Tibial artery (tissue), 4 donors: ENCODE data around the gene ATXN10.
A peak's percentile ranks its signal among the peaks of the same experiment; 100 is the strongest.

Experiments used
- DNase-seq, 2 donors: peaks; one replicate each; pipeline ENCODE4 v3.0.0-alpha.2; 2019
- H3K27ac ChIP-seq, 2 donors: fragments of 200-600 bp; sonication (generic) in 1 of 2; 1 replicate in 1 of 2; 2 replicates in 1 of 2; pipeline ENCODE4 v1.5.1; 2018 to 2019; ENCODE audit warnings: mild to moderate bottlenecking in 1 of 2
- H3K27me3 ChIP-seq, 2 donors: fragments of 200-600 bp; sonication (generic) in 1 of 2; one replicate each; pipeline versions ENCODE4 v1.5.1 to v1.6.0; 2016 to 2019
- H3K36me3 ChIP-seq, 3 donors: fragments of 200-600 bp; sonication (generic) in 2 of 3; one replicate each; pipeline ENCODE4 v1.5.1; 2016 to 2019; ENCODE audit warnings: mild to moderate bottlenecking in 2 of 3
- H3K4me1 ChIP-seq, 4 donors: fragments of 200-600 bp; sonication (generic) in 2 of 4; 1 replicate in 3 of 4; 2 replicates in 1 of 4; pipeline ENCODE4 v1.5.1; 2016 to 2019
- H3K4me3 ChIP-seq, 2 donors: fragments of 200-600 bp; sonication (generic) in 1 of 2; 1 replicate in 1 of 2; 2 replicates in 1 of 2; pipeline ENCODE4 v1.5.1; 2018 to 2019; ENCODE audit warnings: mild to moderate bottlenecking in 2 of 2
- H3K9me3 ChIP-seq, 3 donors: fragments of 200-600 bp; sonication (generic) in 1 of 3; one replicate each; pipeline ENCODE4 v1.5.1; 2016 to 2019
- intact Hi-C: fragments of 100-400 bp; cut with DNase I; formaldehyde crosslinking; loops from one replicate; pipeline ENCODE4 v1.15.0; 2023; ENCODE audit warnings: low total_unique reads
- TF ChIP-seq, protein P1 (sequence below), 2 experiments: fragments of 200-600 bp in 1 of 2; fragments of 450-650 bp in 1 of 2; IDR thresholded peaks; one replicate each; pipeline ENCODE4 v1.5.1; 2017 to 2019; ENCODE audit warnings: antibody characterized with exemption in 2 of 2, mild to moderate bottlenecking in 1 of 2, moderate library complexity in 1 of 2

The ATXN10 gene

DNA sequence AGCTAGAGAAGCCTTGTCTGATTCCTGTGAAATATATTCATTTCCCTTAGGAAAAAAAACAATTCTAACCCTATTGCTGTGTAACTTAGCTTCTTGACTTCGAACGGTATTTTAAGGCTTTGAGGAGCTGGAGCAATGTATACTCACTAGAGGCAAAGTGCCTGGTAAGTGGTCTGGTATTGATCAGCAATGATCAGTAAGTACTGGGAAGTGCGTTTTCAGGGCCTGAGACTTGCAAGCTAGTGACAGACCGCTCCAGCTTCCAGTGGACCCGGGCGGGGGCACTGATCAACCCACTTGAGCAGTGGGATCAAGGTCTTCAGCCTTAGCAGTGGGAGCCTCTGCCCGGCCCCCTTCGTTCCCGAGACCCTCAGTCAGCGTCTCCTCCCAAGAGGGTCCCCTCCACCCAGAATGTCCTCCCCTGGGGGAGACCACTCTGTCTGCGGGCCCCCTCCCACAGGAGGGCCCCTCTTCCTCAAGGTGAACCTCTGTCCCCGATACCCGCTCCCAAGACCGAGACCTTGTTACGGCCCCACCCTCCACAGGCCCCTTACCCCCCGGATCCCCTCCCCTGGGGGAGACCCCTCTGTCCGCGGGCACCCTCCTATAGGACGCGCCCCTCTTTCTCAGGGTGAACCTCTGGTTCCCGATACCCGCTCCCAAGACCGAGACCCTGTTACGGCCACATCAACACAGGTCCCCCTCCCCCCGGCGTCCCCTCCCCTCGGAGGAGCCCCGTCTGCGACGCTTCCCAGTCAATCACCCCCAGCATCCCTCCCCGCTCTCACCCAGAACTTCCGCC lies 452 bp upstream of the ATXN10 start:
- peaks cover 0 to 42% (median 25%) of the 10 kb centered on the region in 4 donors for H3K4me1 ChIP-seq
- H3K4me3 ChIP-seq: peak overlapping the region; percentile 80
- intact Hi-C loops: no loop called here
- peaks cover 0 to 6% (median 0%) of the 10 kb centered on the region in 3 donors for H3K9me3 ChIP-seq
- TF ChIP-seq, protein P1, sequence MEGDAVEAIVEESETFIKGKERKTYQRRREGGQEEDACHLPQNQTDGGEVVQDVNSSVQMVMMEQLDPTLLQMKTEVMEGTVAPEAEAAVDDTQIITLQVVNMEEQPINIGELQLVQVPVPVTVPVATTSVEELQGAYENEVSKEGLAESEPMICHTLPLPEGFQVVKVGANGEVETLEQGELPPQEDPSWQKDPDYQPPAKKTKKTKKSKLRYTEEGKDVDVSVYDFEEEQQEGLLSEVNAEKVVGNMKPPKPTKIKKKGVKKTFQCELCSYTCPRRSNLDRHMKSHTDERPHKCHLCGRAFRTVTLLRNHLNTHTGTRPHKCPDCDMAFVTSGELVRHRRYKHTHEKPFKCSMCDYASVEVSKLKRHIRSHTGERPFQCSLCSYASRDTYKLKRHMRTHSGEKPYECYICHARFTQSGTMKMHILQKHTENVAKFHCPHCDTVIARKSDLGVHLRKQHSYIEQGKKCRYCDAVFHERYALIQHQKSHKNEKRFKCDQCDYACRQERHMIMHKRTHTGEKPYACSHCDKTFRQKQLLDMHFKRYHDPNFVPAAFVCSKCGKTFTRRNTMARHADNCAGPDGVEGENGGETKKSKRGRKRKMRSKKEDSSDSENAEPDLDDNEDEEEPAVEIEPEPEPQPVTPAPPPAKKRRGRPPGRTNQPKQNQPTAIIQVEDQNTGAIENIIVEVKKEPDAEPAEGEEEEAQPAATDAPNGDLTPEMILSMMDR (IDR thresholded peaks at IDR 0.05): no peak
- no peaks in the 10 kb centered on the region for H3K36me3 ChIP-seq
- H3K27me3 ChIP-seq: no peaks in the 10 kb centered on the region
- DNase-seq: no peak
- H3K27ac ChIP-seq: peak overlapping the region; percentile 81 to 87

DNA sequence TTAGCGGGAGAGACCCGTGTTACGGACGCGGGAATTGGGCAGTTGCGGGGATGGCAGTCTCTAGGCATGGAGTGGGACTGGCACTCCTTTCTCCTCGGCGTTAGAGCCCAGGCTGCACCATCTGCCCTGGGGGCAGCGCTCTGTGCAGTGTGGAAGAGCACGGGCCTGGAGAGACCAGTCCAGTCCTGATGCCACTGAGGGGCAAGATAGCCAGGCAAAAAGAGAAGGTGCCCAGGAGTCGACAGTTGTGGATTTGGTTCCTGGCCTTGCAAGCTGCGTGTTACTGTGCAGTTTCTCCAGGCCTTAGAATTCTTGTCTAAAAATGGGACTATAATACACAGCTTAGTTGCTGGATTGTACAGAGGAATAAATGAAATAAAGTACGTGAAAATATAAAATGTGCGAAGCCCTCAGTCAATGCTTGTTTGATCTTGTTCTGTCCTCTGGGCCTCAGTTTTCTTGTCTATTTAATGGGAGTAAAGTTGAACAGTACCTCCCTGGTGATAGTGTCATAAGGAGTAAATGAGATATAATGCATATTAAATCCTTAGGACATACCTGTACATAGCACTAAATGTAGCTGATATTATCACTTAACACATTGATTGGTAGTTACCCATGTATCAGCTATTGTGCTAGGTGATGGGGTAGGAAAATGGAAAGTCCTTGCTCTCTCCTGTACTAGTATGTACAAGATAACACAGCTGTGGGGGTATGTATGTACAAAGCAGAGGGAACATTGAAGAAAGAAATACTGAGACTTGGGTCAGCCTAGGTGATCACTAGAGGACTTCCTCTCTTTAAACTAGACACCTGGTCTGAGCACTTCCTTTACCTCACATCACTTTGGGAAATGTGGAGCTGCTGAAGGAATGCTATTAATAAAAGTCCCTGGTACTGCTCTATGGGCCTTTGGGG lies 1.2 kb downstream of the ATXN10 start:
- TF ChIP-seq, protein P1 (IDR thresholded peaks at IDR 0.05): no peak
- intact Hi-C loops: no loop called here
- H3K4me1 ChIP-seq: peaks cover 0 to 43% (median 30%) of the 10 kb centered on the region in 4 donors

DNA sequence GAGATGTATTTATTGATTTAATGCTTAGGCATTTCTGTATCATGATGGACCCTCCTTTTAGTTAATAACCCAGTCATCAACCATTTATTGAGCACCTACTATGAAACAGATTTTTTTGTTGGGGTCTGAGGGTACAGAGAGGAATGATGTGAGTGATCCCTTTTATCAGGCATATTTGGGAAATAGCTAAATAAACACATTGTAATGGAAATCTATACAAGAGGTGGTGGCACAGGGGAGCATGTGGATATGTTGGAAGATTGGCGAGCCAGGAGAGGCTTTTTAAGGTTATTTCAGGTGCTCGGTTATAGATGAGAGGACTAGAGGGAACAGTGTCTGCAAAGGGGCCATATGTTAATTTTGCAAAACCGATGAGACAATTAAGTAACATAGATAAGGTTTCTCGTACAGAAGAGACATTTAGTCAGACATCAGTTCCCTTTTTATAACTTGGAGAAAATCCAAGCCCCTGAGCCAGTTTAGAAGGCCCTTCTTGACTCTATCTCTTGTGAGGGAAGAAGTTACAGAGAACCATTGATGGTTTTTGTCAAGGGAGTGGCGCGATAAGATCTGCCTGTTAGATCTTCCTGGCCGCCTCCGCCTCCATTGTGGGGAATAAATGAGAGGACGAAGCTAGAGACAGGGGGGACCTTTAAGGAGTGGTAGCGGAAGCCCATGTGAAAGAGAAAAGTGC lies 2.0 kb downstream of the ATXN10 start:
- intact Hi-C loops: no loop called here
- DNase-seq: no peak
- Histone ChIP-seq H3K4me1 (peaks cover 0 to 43% (median 30%) of the 10 kb centered on the region in 4 donors), H3K27me3 (no peaks in the 10 kb centered on the region), H3K27ac (peak overlapping the region in 1 of 2 donors; percentile 87), H3K36me3 (no peaks in the 10 kb centered on the region), H3K9me3 (no peaks in the 10 kb centered on the region), H3K4me3 (peak overlapping the region in 1 of 2 donors; percentile 80)
- TF ChIP-seq, protein P1 (IDR thresholded peaks at IDR 0.05): no peak

More for the DNA sequence above, 1.2 kb downstream of the ATXN10 start:
- H3K36me3 ChIP-seq: no peaks in the 10 kb centered on the region
- H3K27me3 ChIP-seq: no peaks in the 10 kb centered on the region
- no peaks in the 10 kb centered on the region for H3K9me3 ChIP-seq
- peak overlapping the region; percentile 81 to 87 for H3K27ac ChIP-seq
- peak overlapping the region; percentile 80 for H3K4me3 ChIP-seq
- no peak for DNase-seq

DNA sequence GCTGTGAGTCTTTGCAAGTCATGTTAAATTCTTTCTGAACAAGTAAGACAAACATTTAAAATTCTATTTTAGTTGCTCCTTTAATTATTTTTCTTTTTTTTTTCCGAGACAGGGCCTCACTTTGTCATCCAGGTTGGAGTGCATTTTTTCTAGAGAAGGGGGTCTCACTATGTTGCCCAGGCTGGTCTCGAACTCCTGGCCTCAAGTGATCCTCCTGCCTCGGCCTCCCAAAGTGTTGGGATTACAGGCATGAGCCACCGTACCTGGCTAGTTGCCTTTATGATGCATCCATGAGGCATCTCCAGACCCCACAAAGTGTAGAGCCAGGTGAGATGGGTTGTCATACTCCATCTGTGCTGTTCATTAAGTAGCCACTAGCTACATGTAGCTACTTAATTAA lies 4.4 kb downstream of the ATXN10 start:
- Histone ChIP-seq H3K27me3 (no peaks in the 10 kb centered on the region), H3K4me1 (peaks cover 0 to 48% (median 30%) of the 10 kb centered on the region in 4 donors), H3K36me3 (no peaks in the 10 kb centered on the region), H3K9me3 (no peaks in the 10 kb centered on the region), H3K27ac (no peak overlapping the region), H3K4me3 (no peak overlapping the region)
- TF ChIP-seq, protein P1 (IDR thresholded peaks at IDR 0.05): no peak
- intact Hi-C loops: no loop called here
- DNase-seq: no peak

DNA sequence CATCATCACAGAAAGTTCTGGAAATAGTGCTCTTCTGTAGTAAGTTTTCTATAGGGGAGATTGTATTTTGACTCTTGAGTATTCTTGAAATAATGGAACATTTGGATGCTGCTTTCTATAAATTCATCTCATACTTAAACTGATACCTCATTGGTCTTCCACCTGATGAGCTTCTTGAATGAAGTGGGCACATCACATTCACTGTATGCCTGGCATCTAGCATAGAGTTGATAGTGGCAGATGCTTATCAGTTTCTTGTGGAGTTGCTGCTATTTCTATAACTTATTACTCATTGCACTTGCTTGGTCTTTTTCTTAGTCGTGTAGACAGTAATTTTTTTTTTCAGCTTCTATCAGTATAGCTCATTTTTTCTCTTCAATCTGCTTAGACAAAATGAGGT lies 5.4 kb downstream of the ATXN10 start:
- H3K9me3 ChIP-seq: no peaks in the 10 kb centered on the region
- no peaks in the 10 kb centered on the region for H3K27me3 ChIP-seq
- intact Hi-C loops: no loop called here
- peaks cover 0 to 54% (median 34%) of the 10 kb centered on the region in 4 donors for H3K4me1 ChIP-seq
- H3K36me3 ChIP-seq: no peaks in the 10 kb centered on the region
- H3K27ac ChIP-seq: no peak overlapping the region
- TF ChIP-seq, protein P1 (IDR thresholded peaks at IDR 0.05): no peak
- DNase-seq: no peak
- no peak overlapping the region for H3K4me3 ChIP-seq
